GM12874 (cell line): ENCODE data around the gene PBX3.

ENCODE experiments used
- CTCF ChIP-seq: IDR thresholded peaks from 2 replicates; pipeline ENCODE4 v1.5.1; 2011; ENCODE audit warnings: low read depth, mild to moderate bottlenecking, control low read depth, low read length, moderate library complexity; ENCODE audit not compliant: insufficient read depth

The PBX3 gene

DNA sequence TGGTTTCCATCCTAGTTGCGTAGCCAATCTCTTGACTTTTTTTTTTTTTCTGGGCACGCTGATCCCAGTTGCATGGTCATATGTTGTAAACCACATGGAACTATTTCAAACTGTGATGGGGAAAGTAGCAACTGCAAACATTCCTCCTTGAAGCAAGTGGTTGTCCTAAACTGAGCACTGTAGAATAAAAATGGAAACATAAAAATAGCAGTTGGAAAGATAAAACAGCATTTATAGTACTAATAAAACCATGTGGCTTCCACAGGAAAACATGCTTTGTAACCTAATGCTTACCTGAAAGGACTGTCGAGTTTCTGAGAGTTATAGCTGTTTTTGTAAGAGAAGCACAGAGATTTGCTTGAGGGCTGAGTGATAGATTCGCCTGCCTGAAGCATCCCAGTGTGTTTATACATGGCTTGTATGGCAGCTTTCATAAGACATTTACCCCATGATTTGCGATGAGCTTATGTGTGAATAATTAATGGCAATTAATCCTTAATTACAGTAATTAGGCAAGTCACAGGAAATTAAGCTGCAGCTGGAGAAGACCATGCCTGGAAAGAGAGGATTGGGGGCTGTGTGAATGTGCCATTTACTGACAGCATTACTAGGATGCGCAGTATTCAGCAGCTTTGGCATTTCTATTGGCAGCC, 136.5 kb downstream of the PBX3 start:
- no peak for TF ChIP-seq CTCF

- no peak for TF ChIP-seq CTCF
These were observed 137.0 kb downstream of the PBX3 start for GRCh38 chr9:125884218-125884595.

GRCh38 chr9:125885405-125886034, 138.3 kb downstream of the PBX3 start:
- TF ChIP-seq CTCF, result no peak

GRCh38 chr9:125886365-125886764, 139.2 kb downstream of the PBX3 start:
- no peak for TF ChIP-seq CTCF

- TF ChIP-seq CTCF, result no peak
These were observed 140.0 kb downstream of the PBX3 start for GRCh38 chr9:125887172-125887571.

GRCh38 chr9:125888211-125888610, 141.0 kb downstream of the PBX3 start:
- no peak for TF ChIP-seq CTCF

DNA sequence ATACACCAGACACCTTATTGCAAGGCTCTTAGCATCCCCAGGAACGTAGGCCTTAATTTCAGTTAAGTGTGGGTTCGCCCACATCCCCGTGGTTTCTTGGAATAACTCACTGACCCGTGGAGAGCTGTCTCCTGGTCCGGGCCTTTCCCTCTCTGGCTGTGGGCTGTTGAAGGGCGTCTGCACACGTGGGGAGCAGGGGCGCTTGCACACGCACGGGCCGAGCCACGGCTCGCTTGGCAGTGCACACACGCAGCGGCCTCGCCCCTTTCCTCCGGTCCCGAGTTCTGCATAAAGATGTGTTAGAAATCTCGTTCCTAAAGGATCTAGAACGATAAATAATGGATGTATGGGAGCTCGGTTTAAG, 141.9 kb downstream of the PBX3 start:
- TF ChIP-seq CTCF, result no peak
